ENCODE results near the gene SAMD8.
"Not testable (repeated sequence)": the region's sequence is repeated elsewhere in the genome, so short reads cannot be mapped to it uniquely, and the experiment has no call there.

Gene SAMD8

GRCh38 chr10:75104842-75105241 is 6.6 kb upstream of the SAMD8 start:
- Histone ChIP-seq H3K4me2 (ENCODE audit: low read depth, low read length, poor library complexity, severe bottlenecking) (no peak overlapping the region), H4K20me1 (ENCODE audit: low read depth, low read length) (no peaks in the 10 kb centered on the region), H3K4me3 (ENCODE audit: insufficient read depth, low read length, poor library complexity, severe bottlenecking) (no peak overlapping the region), H3K9me3 (ENCODE audit: insufficient read depth, low read length) (no peaks in the 10 kb centered on the region), H3K79me2 (ENCODE audit: insufficient read depth, low read length) (no peaks in the 10 kb centered on the region), H3F3A (ENCODE audit: insufficient read depth) (no peaks in the 10 kb centered on the region), H3K9ac (ENCODE audit: low read length) (no peak overlapping the region), H3K27me3 (ENCODE audit: low read length) (no peaks in the 10 kb centered on the region), H3K9me2 (replicated peaks; ENCODE audit: insufficient read depth, low read length) (no peaks in the 10 kb centered on the region), H3K27ac (ENCODE audit: low read depth, low read length) (no peak overlapping the region), H3K36me3 (ENCODE audit: low read length) (no peaks in the 10 kb centered on the region), H2AFZ (ENCODE audit: low read depth, low read length, severe bottlenecking) (no peak overlapping the region)
- TF ChIP-seq EZH2phosphoT487 (conservative IDR thresholded peaks at IDR 0.05; ENCODE audit: low read length) (no peak), CTCF (IDR thresholded peaks at IDR 0.05; ENCODE audit: insufficient read depth, low read length, poor library complexity, severe bottlenecking) (no peak)

- H3K4me2 ChIP-seq (ENCODE audit: low read depth, low read length, poor library complexity, severe bottlenecking): no peak overlapping the region
- H3K36me3 ChIP-seq (ENCODE audit: low read length): no peaks in the 10 kb centered on the region
- no peaks in the 10 kb centered on the region for H3K9me2 ChIP-seq (replicated peaks; ENCODE audit: insufficient read depth, low read length)
- H3K79me2 ChIP-seq (ENCODE audit: insufficient read depth, low read length): no peaks in the 10 kb centered on the region
- no peak overlapping the region for H3K4me3 ChIP-seq (ENCODE audit: insufficient read depth, low read length, poor library complexity, severe bottlenecking)
- H3K9me3 ChIP-seq (ENCODE audit: insufficient read depth, low read length): no peaks in the 10 kb centered on the region
- H3F3A ChIP-seq (ENCODE audit: insufficient read depth): peaks cover 6% of the 10 kb centered on the region; the same call in 1 of the 2 replicates
- no peaks in the 10 kb centered on the region for H4K20me1 ChIP-seq (ENCODE audit: low read depth, low read length)
- no peak overlapping the region for H3K27ac ChIP-seq (ENCODE audit: low read depth, low read length)
- H3K9ac ChIP-seq (ENCODE audit: low read length): no peak overlapping the region
- H2AFZ ChIP-seq (ENCODE audit: low read depth, low read length, severe bottlenecking): no peak overlapping the region
- H3K27me3 ChIP-seq (ENCODE audit: low read length): no peaks in the 10 kb centered on the region
- TF ChIP-seq CTCF (IDR thresholded peaks at IDR 0.05; ENCODE audit: insufficient read depth, low read length, poor library complexity, severe bottlenecking): no peak
- TF ChIP-seq EZH2phosphoT487 (conservative IDR thresholded peaks at IDR 0.05; ENCODE audit: low read length): no peak
Observed at GRCh38 chr10:75105576-75106197, 5.8 kb upstream of the SAMD8 start.

- TF ChIP-seq CTCF (IDR thresholded peaks at IDR 0.05; ENCODE audit: insufficient read depth, low read length, poor library complexity, severe bottlenecking) (no peak), EZH2phosphoT487 (conservative IDR thresholded peaks at IDR 0.05; ENCODE audit: low read length) (no peak)
- no peak overlapping the region for H3K4me2 ChIP-seq (ENCODE audit: low read depth, low read length, poor library complexity, severe bottlenecking)
- no peak overlapping the region for H3K27ac ChIP-seq (ENCODE audit: low read depth, low read length)
- H3F3A ChIP-seq (ENCODE audit: insufficient read depth): peaks cover 10% of the 10 kb centered on the region
- no peaks in the 10 kb centered on the region for H3K79me2 ChIP-seq (ENCODE audit: insufficient read depth, low read length)
- no peaks in the 10 kb centered on the region for H4K20me1 ChIP-seq (ENCODE audit: low read depth, low read length)
- no peak overlapping the region for H3K4me3 ChIP-seq (ENCODE audit: insufficient read depth, low read length, poor library complexity, severe bottlenecking)
- no peaks in the 10 kb centered on the region for H3K36me3 ChIP-seq (ENCODE audit: low read length)
- H3K9me3 ChIP-seq (ENCODE audit: insufficient read depth, low read length): no peaks in the 10 kb centered on the region
- no peaks in the 10 kb centered on the region for H3K9me2 ChIP-seq (replicated peaks; ENCODE audit: insufficient read depth, low read length)
- no peak overlapping the region for H3K9ac ChIP-seq (ENCODE audit: low read length)
- no peaks in the 10 kb centered on the region for H3K27me3 ChIP-seq (ENCODE audit: low read length)
- no peak overlapping the region for H2AFZ ChIP-seq (ENCODE audit: low read depth, low read length, severe bottlenecking)
Observed at GRCh38 chr10:75106242-75106641, 5.2 kb upstream of the SAMD8 start.

GRCh38 chr10:75106891-75107290 is 4.6 kb upstream of the SAMD8 start:
- not testable (repeated sequence) for H3K9ac ChIP-seq (ENCODE audit: low read length); H3K4me2 ChIP-seq (ENCODE audit: low read depth, low read length, poor library complexity, severe bottlenecking); H3K79me2 ChIP-seq (ENCODE audit: insufficient read depth, low read length); H3K4me3 ChIP-seq (ENCODE audit: insufficient read depth, low read length, poor library complexity, severe bottlenecking); H3F3A ChIP-seq (ENCODE audit: insufficient read depth); H3K27me3 ChIP-seq (ENCODE audit: low read length); H4K20me1 ChIP-seq (ENCODE audit: low read depth, low read length); H3K9me2 ChIP-seq (replicated peaks; ENCODE audit: insufficient read depth, low read length); H3K36me3 ChIP-seq (ENCODE audit: low read length); H2AFZ ChIP-seq (ENCODE audit: low read depth, low read length, severe bottlenecking); H3K9me3 ChIP-seq (ENCODE audit: insufficient read depth, low read length); H3K27ac ChIP-seq (ENCODE audit: low read depth, low read length)
